Kidney (tissue), 14 donors: ENCODE measurements around the gene INPP5A. TPM values are rescaled to one million over a fixed set of nuclear protein-coding genes. Genes with fewer than 3 reads are reported as not detected.
A peak's percentile ranks its signal among the peaks of the same experiment; 100 is the strongest.

ENCODE experiments used
- DNase-seq, 5 donors: peaks; one replicate each; pipeline ENCODE4 v3.0.0-alpha.2; 2013 to 2020
- FAIRE-seq: peaks from 2 replicates; lab custom pipeline; 2012; peaks lifted over from hg19 to GRCh38; lab: Jason Lieb, UNC
- H3K27ac ChIP-seq, 2 donors: one replicate each; pipeline ENCODE4 v1.7.0; 2013; ENCODE audit warnings: low read depth in 2 of 2, low read length in 2 of 2, inconsistent platforms in 1 of 2
- H3K27me3 ChIP-seq: one replicate; pipeline ENCODE4 v1.7.1; 2013; ENCODE audit warnings: low read length, inconsistent platforms; ENCODE audit not compliant: control insufficient read depth, insufficient read depth
- H3K36me3 ChIP-seq, 3 donors: one replicate each; pipeline versions ENCODE4 v1.7.0 to v1.7.1; 2013; ENCODE audit warnings: low read length in 3 of 3, control low read depth in 1 of 3, inconsistent platforms in 1 of 3; ENCODE audit not compliant: insufficient read depth in 3 of 3, control insufficient read depth in 2 of 3
- H3K4me1 ChIP-seq, 3 donors: one replicate each; pipeline versions ENCODE4 v1.7.0 to v1.7.1; 2013; ENCODE audit warnings: low read length in 3 of 3, inconsistent platforms in 1 of 3, low read depth in 1 of 3; ENCODE audit not compliant: control insufficient read depth in 2 of 3, insufficient read depth in 2 of 3
- H3K4me3 ChIP-seq, 3 donors: one replicate each; pipeline versions ENCODE4 v1.7.0 to v1.8.1; 2013; ENCODE audit warnings: low read length in 3 of 3, control low read depth in 1 of 3, inconsistent platforms in 1 of 3
- H3K9ac ChIP-seq, 3 donors: one replicate each; pipeline versions ENCODE4 v1.7.0 to v1.7.1; 2013; ENCODE audit warnings: low read length in 3 of 3, control low read depth in 1 of 3, inconsistent platforms in 1 of 3
- H3K9me3 ChIP-seq, 3 donors: one replicate each; pipeline versions ENCODE4 v1.7.0 to v1.7.1; 2013; ENCODE audit warnings: low read length in 3 of 3, control low read depth in 1 of 3, inconsistent platforms in 1 of 3; ENCODE audit not compliant: control insufficient read depth in 2 of 3, insufficient read depth in 1 of 3
- intact Hi-C: fragments of 100-400 bp; cut with DNase I; formaldehyde crosslinking; loops from one replicate; pipeline ENCODE4 v1.11.1; 2022
- polyA plus RNA-seq: library from polyadenylated mRNA; stranded (reverse); fragments of 350-450 nt; fragmentation: Illumina TruSeq; extraction: RNeasy Lipid Tissue Mini Kit (QIAGEN cat#74804); gene quantifications from one replicate; pipeline ENCODE4 v1.2.3, GENCODE V29; 2014; ENCODE audit warnings: low read depth, low replicate concordance; ENCODE audit not compliant: insufficient read depth
- total RNA-seq: library from RNA; stranded (reverse); fragmentation: NEBNext Ultra II Directional; extraction: Animal tissue kit (Norgen Biotek cat#: 25700); gene quantifications from one replicate; pipeline ENCODE4 v1.2.1, GENCODE V29; 2021
- TF ChIP-seq, protein P1 (sequence below): IDR thresholded peaks from 3 replicates; pipeline ENCODE4 v1.5.1; 2012; ENCODE audit warnings: mild to moderate bottlenecking, moderate library complexity, borderline replicate concordance; ENCODE audit not compliant: insufficient read depth; ENCODE audit errors: extremely low read depth
- donor health status: control.
- donor health status: control.
- donor health status: control.
- donor health status: control.
- donor health status: control.
- donor health status: DM: yes; HTN: yes; CAD: no.
- donor health status: Normal renal cell carcinoma (clear cell type).

Gene INPP5A
- total and polyA plus RNA-seq, 2 donors from 2014 or later = 20.8 to 40.3 TPM

DNA sequence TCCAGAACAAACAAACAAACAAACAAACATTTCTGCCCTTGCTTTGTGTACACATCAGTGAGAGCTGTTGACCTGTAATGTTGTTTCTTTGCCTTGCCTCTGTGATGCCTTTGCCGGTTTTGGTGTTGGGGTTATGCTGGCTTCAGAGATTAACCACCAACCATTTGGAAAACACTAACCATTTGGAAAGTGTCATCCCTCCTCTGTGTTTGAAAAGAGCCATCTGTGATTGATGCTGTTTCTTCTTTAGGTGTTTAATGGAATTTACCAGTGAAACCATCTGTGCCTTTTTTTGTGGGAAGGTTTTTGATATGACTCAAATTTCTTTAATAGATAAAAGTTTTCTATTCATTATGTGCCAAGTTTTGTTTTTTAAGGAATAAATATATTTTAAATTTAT lies 46.5 kb downstream of the INPP5A start:
- Histone ChIP-seq H3K27me3 (no peaks in the 10 kb centered on the region), H3K9ac (no peak overlapping the region), H3K4me1 (peaks cover 0 to 22% (median 10%) of the 10 kb centered on the region in 3 donors), H3K4me3 (no peak overlapping the region), H3K27ac (no peak overlapping the region), H3K36me3 (no peaks in the 10 kb centered on the region), H3K9me3 (no peaks in the 10 kb centered on the region)
- intact Hi-C loops = no loop called here
- TF ChIP-seq, protein P1, sequence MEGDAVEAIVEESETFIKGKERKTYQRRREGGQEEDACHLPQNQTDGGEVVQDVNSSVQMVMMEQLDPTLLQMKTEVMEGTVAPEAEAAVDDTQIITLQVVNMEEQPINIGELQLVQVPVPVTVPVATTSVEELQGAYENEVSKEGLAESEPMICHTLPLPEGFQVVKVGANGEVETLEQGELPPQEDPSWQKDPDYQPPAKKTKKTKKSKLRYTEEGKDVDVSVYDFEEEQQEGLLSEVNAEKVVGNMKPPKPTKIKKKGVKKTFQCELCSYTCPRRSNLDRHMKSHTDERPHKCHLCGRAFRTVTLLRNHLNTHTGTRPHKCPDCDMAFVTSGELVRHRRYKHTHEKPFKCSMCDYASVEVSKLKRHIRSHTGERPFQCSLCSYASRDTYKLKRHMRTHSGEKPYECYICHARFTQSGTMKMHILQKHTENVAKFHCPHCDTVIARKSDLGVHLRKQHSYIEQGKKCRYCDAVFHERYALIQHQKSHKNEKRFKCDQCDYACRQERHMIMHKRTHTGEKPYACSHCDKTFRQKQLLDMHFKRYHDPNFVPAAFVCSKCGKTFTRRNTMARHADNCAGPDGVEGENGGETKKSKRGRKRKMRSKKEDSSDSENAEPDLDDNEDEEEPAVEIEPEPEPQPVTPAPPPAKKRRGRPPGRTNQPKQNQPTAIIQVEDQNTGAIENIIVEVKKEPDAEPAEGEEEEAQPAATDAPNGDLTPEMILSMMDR = no peak
- DNase-seq (no peak), FAIRE-seq (no peak)

GRCh38 chr10:132585732-132586722 lies 48.4 kb downstream of the INPP5A start:
- Histone ChIP-seq H3K9ac (no peak overlapping the region), H3K27me3 (no peaks in the 10 kb centered on the region), H3K27ac (no peak overlapping the region), H3K9me3 (no peaks in the 10 kb centered on the region), H3K4me1 (peaks cover 0 to 30% (median 18%) of the 10 kb centered on the region in 3 donors), H3K36me3 (no peaks in the 10 kb centered on the region), H3K4me3 (no peak overlapping the region)
- DNase-seq (peak in 1 of 5 donors; percentile 86), FAIRE-seq (no peak)
- TF ChIP-seq, protein P1 = no peak
- intact Hi-C loops = no loop called here

DNA sequence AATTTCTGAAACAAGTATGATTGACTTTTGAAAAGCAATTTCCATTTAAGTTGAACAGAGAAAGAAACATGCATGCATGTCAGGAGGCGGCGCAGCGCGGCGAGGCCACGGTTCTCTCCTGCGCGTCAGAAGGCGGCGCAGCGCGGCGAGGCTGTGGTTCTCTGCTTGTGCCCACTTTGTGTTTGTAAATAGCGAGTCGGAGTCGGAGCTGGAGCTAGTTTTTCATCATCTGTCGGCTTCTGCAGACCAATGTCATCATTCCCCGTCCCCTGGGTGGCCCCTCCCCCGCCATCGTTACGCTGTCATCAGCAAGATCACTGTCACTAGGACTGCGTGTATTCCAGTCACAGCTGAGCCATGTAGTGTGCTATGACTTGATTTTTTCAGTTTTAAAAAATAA lies 49.2 kb downstream of the INPP5A start:
- intact Hi-C loops = no loop called here
- H3K4me1 ChIP-seq = peaks cover 0 to 33% (median 18%) of the 10 kb centered on the region in 3 donors
- H3K27ac ChIP-seq = peak overlapping the region in 1 of 2 donors; percentile 27
- H3K9ac ChIP-seq = no peak overlapping the region
- H3K36me3 ChIP-seq = no peaks in the 10 kb centered on the region
- TF ChIP-seq, protein P1 = no peak
- no peaks in the 10 kb centered on the region for H3K27me3 ChIP-seq
- no peak for DNase-seq
- H3K4me3 ChIP-seq = no peak overlapping the region
- no peaks in the 10 kb centered on the region for H3K9me3 ChIP-seq
- FAIRE-seq = no peak
